IMR-90 (cell line): ENCODE measurements around the gene RPL27A. TPM values are rescaled to one million over a fixed set of nuclear protein-coding genes. Genes with fewer than 3 reads are reported as not detected.

Experiments used
- ATAC-seq: fragments of 200-7000 bp; cut with Tn5 transposase; 2 replicates; pipeline ENCODE4 v1.9.1; 2020; ENCODE audit warnings: low read depth, mild to moderate bottlenecking, moderate library complexity
- BruUV-seq: library from RNA; stranded (reverse); fragments of 400-500 nt; replicated peaks from 2 replicates; lab custom pipeline; 2021; lab: Mats Ljungman, UMichigan
- CTCF ChIA-PET: fragments of 300-600 bp; formaldehyde crosslinking; extraction: SDS; loops from one replicate; lab custom pipeline; 2021; ENCODE audit warnings: antibody characterized with exemption; lab: Yijun Ruan, JAX
- POLR2A ChIA-PET: fragments of 300-600 bp; sonication (Branson Sonifier 250); formaldehyde crosslinking; loops from one replicate; lab custom pipeline; 2022; ENCODE audit warnings: antibody characterized with exemption; ENCODE audit not compliant: unreplicated experiment; lab: Charles Lee
- DNase-seq: peaks from one replicate; pipeline ENCODE4 v3.0.0; 2013
- H2AFZ ChIP-seq: replicated peaks from 2 replicates; pipeline ENCODE3; 2013; ENCODE audit warnings: low read length, mild to moderate bottlenecking; ENCODE audit not compliant: poor library complexity
- H2AK5ac ChIP-seq: 2 replicates; pipeline ENCODE4 v1.6.1; 2013; ENCODE audit warnings: low read depth, low read length, inconsistent platforms
- H2AK9ac ChIP-seq: replicated peaks from 2 replicates; pipeline ENCODE3; 2013; ENCODE audit warnings: mild to moderate bottlenecking, low read depth, low read length, moderate library complexity; ENCODE audit not compliant: poor library complexity
- H2BK120ac ChIP-seq: 2 replicates; pipeline ENCODE4 v1.6.1; 2013; ENCODE audit warnings: low read depth, low read length, inconsistent platforms
- H2BK15ac ChIP-seq: 3 replicates; pipeline ENCODE4 v1.6.1; 2013; ENCODE audit warnings: low read depth, low read length, inconsistent platforms
- H2BK20ac ChIP-seq: 2 replicates; pipeline ENCODE4 v1.6.1; 2013; ENCODE audit warnings: low read depth, mild to moderate bottlenecking, inconsistent platforms, low read length, moderate library complexity
- H2BK5ac ChIP-seq: 2 replicates; pipeline ENCODE4 v1.6.1; 2013; ENCODE audit warnings: mild to moderate bottlenecking, low read depth, low read length, inconsistent platforms; ENCODE audit not compliant: poor library complexity, severe bottlenecking
- H3K14ac ChIP-seq: replicated peaks from 2 replicates; pipeline ENCODE4 v1.6.1; 2013; ENCODE audit warnings: low read depth, low read length, inconsistent platforms
- H3K18ac ChIP-seq: 2 replicates; pipeline ENCODE4 v1.6.1; 2013; ENCODE audit warnings: low read depth, low read length, control low read depth
- H3K23ac ChIP-seq: 2 replicates; pipeline ENCODE4 v1.6.1; 2013; ENCODE audit warnings: low read depth, low read length, inconsistent platforms
- H3K27ac ChIP-seq: 2 replicates; pipeline ENCODE4 v1.5.1; 2013; ENCODE audit warnings: mild to moderate bottlenecking, control low read depth, low read length; ENCODE audit not compliant: insufficient read depth
- H3K27me3 ChIP-seq: 2 replicates; pipeline ENCODE4 v1.6.1; 2013; ENCODE audit warnings: low read length; ENCODE audit not compliant: control insufficient read depth, insufficient read depth
- H3K36me3 ChIP-seq: 2 replicates; pipeline ENCODE4 v1.6.1; 2013; ENCODE audit warnings: low read length, mixed read lengths; ENCODE audit not compliant: control insufficient read depth, insufficient read depth
- H3K4ac ChIP-seq: 2 replicates; pipeline ENCODE4 v1.6.1; 2013; ENCODE audit warnings: low read depth, low read length, inconsistent platforms
- H3K4me1 ChIP-seq: 2 replicates; pipeline ENCODE4 v1.6.1; 2013; ENCODE audit warnings: low read length, mixed read lengths; ENCODE audit not compliant: control insufficient read depth, insufficient read depth
- H3K4me2 ChIP-seq: 2 replicates; pipeline ENCODE4 v1.6.1; 2013; ENCODE audit warnings: low read depth, mild to moderate bottlenecking, control low read depth, low read length, moderate library complexity
- H3K4me3 ChIP-seq: 2 replicates; pipeline ENCODE4 v1.5.1; 2013; ENCODE audit warnings: low read depth, mild to moderate bottlenecking, control low read depth, low read length, moderate library complexity; ENCODE audit not compliant: insufficient read depth
- H3K56ac ChIP-seq: 2 replicates; pipeline ENCODE4 v1.6.1; 2013; ENCODE audit warnings: low read length, inconsistent platforms; ENCODE audit not compliant: insufficient read depth; ENCODE audit errors: extremely low read depth
- H3K79me1 ChIP-seq, 2 experiments: 2 replicates each; pipeline ENCODE4 v1.6.1; 2013; ENCODE audit warnings: low read length in 2 of 2, inconsistent platforms in 1 of 2, low read depth in 1 of 2
- H3K9ac ChIP-seq: 2 replicates; pipeline ENCODE4 v1.6.1; 2013; ENCODE audit warnings: low read depth, low read length, control low read depth
- H3K9me1 ChIP-seq: 2 replicates; pipeline ENCODE4 v1.6.1; 2013; ENCODE audit warnings: low read length, inconsistent platforms; ENCODE audit not compliant: insufficient read depth
- H3K9me3 ChIP-seq: 2 replicates; pipeline ENCODE4 v1.6.1; 2013; ENCODE audit warnings: low read length; ENCODE audit not compliant: control insufficient read depth, insufficient read depth
- H4K20me1 ChIP-seq: 2 replicates; pipeline ENCODE4 v1.6.1; 2013; ENCODE audit warnings: low read length, inconsistent platforms; ENCODE audit not compliant: insufficient read depth
- H4K5ac ChIP-seq: 2 replicates; pipeline ENCODE4 v1.6.1; 2013; ENCODE audit warnings: mild to moderate bottlenecking, low read depth, low read length, control low read depth
- H4K8ac ChIP-seq, 2 experiments: 2 replicates each; pipeline ENCODE4 v1.6.1; 2013; ENCODE audit warnings: low read depth in 2 of 2, low read length in 2 of 2, control low read depth in 1 of 2, inconsistent platforms in 1 of 2
- H4K91ac ChIP-seq: 2 replicates; pipeline ENCODE4 v1.6.1; 2013; ENCODE audit warnings: low read depth, low read length, inconsistent platforms; ENCODE audit not compliant: insufficient read depth
- BHLHE40 ChIP-seq: fragments of 150-350 bp; IDR thresholded peaks from 2 replicates; pipeline ENCODE4 v1.6.1; 2016; ENCODE audit warnings: mild to moderate bottlenecking, low read depth, low read length
- CEBPB ChIP-seq: IDR thresholded peaks from 2 replicates; pipeline ENCODE4 v1.6.1; 2012; ENCODE audit warnings: low read depth, low read length, improper control_type of control experiment
- CHD1 ChIP-seq: IDR thresholded peaks from 2 replicates; pipeline ENCODE4 v1.6.1; 2012; ENCODE audit warnings: low read depth, low read length, improper control_type of control experiment
- CTCF ChIP-seq: conservative IDR thresholded peaks from 2 replicates; pipeline ENCODE4 v1.5.1; 2012; ENCODE audit warnings: mild to moderate bottlenecking, low read depth, low read length, improper control_type of control experiment
- ELK1 ChIP-seq: fragments of 150-350 bp; IDR thresholded peaks from 2 replicates; pipeline ENCODE4 v1.6.1; 2016; ENCODE audit warnings: low read depth, mild to moderate bottlenecking, low read length, moderate library complexity, borderline replicate concordance
- FOS ChIP-seq: fragments of 150-350 bp; IDR thresholded peaks from 2 replicates; pipeline ENCODE4 v1.6.1; 2016; ENCODE audit warnings: low read depth, low read length
- MAFK ChIP-seq: IDR thresholded peaks from 2 replicates; pipeline ENCODE4 v1.6.1; 2012; ENCODE audit warnings: low read depth, low read length, improper control_type of control experiment
- MAZ ChIP-seq: IDR thresholded peaks from 2 replicates; pipeline ENCODE4 v1.6.1; 2012; ENCODE audit warnings: low read depth, mild to moderate bottlenecking, low read length, improper control_type of control experiment, moderate library complexity, borderline replicate concordance
- MXI1 ChIP-seq: IDR thresholded peaks from 2 replicates; pipeline ENCODE4 v1.6.1; 2012; ENCODE audit warnings: low read depth, mild to moderate bottlenecking, low read length, moderate library complexity, borderline replicate concordance
- NFE2L2 ChIP-seq: fragments of 150-350 bp; IDR thresholded peaks from 2 replicates; pipeline ENCODE4 v1.6.1; 2016; ENCODE audit warnings: low read depth, mild to moderate bottlenecking, low read length
- POLR2A ChIP-seq: IDR thresholded peaks from 2 replicates; pipeline ENCODE4 v1.6.1; 2012; ENCODE audit warnings: mild to moderate bottlenecking, low read depth, low read length
- RAD21 ChIP-seq: IDR thresholded peaks from 2 replicates; pipeline ENCODE4 v1.6.1; 2012; ENCODE audit warnings: low read length, improper control_type of control experiment
- SMC3 ChIP-seq: fragments of 150-350 bp; IDR thresholded peaks from 2 replicates; pipeline ENCODE4 v1.6.1; 2016; ENCODE audit warnings: low read depth, mild to moderate bottlenecking, antibody characterized with exemption, low read length, moderate library complexity
- USF2 ChIP-seq: fragments of 150-350 bp; IDR thresholded peaks from 2 replicates; pipeline ENCODE4 v1.6.1; 2017; ENCODE audit warnings: mild to moderate bottlenecking, antibody characterized with exemption, low read length, low read depth
- WGBS, 2 experiments: methylation state at CpG; one replicate each; pipeline versions ENCODE4 v1.1.5 to v1.1.7; 2013; ENCODE audit warnings: missing lambda C conversion rate in 2 of 2; ENCODE audit not compliant: insufficient read length in 1 of 2; ENCODE audit errors: extremely low coverage in 2 of 2; 5-methylcytosine and 5-hydroxymethylcytosine counted together
- dilution Hi-C: fragments of 300-500 bp; cut with HindIII; formaldehyde crosslinking; loops from one replicate; pipeline ENCODE4 v1.14.3; 2018; ENCODE audit warnings: low sequenced_read_pairs; ENCODE audit not compliant: unreplicated experiment
- in situ Hi-C: fragments of 300-500 bp; cut with MboI; formaldehyde crosslinking; loops from 3 replicates; pipeline ENCODE4 v1.14.3; 2019; ENCODE audit warnings: low sequenced_read_pairs, inconsistent platforms, mixed read lengths
- intact Hi-C: fragments of 100-400 bp; cut with micrococcal nuclease; formaldehyde crosslinking; loops from 2 replicates; pipeline ENCODE4 v1.10.0; 2022
- polyA plus RNA-seq, 3 experiments: library from polyadenylated mRNA; depleted of rRNA; stranded (reverse); fragments of >200 nt; gene quantifications; 2 replicates each; pipeline ENCODE4 v1.2.3, GENCODE V29; 2012; ENCODE audit warnings: low replicate concordance in 1 of 3
- total RNA-seq: library from RNA; depleted of rRNA; stranded (reverse); fragments of >200 nt; gene quantifications from 2 replicates; pipeline ENCODE4 v1.2.3, GENCODE V29; 2012

RPL27A gene
- total and polyA plus RNA-seq, 2 of the 4 experiments (the other 2 are of a cell fraction) = 786 to 849 TPM

GRCh38 chr11:8685820-8686219 lies 3.2 kb downstream of the RPL27A start:
- Histone ChIP-seq H3K23ac (no peak overlapping the region), H2BK20ac (no peak overlapping the region), H3K79me1 (peaks cover 27 to 53% of the 10 kb centered on the region in 2 experiments), H3K14ac (no peak overlapping the region), H3K4me2 (no peak overlapping the region), H2AK5ac (no peak overlapping the region), H3K4ac (no peak overlapping the region), H3K9me3 (no peaks in the 10 kb centered on the region), H4K91ac (no peak overlapping the region), H3K27me3 (no peaks in the 10 kb centered on the region), H3K56ac (no peak overlapping the region), H4K20me1 (peaks cover 29% of the 10 kb centered on the region; the same call in 1 of the 2 replicates), H4K8ac (no peak overlapping the region), H3K4me3 (no peak overlapping the region), H3K27ac (no peak overlapping the region), H2BK15ac (no peak overlapping the region), H2AFZ (no peak overlapping the region), H3K36me3 (peaks cover 29% of the 10 kb centered on the region), H3K4me1 (peaks cover 7% of the 10 kb centered on the region), H3K18ac (no peak overlapping the region), H2BK120ac (no peak overlapping the region), H2AK9ac (no peak overlapping the region), H3K9ac (no peak overlapping the region), H4K5ac (no peak overlapping the region), H2BK5ac (no peak overlapping the region), H3K9me1 (no peaks in the 10 kb centered on the region; the same call in 1 of the 2 replicates)
- no peak for DNase-seq
- ChIA-PET POLR2A (no interaction called here), CTCF (no interaction called here)
- TF ChIP-seq CTCF (no peak), BHLHE40 (no peak), NFE2L2 (no peak), FOS (no peak), CEBPB (no peak), USF2 (no peak), POLR2A (no peak), SMC3 (no peak), ELK1 (no peak), MXI1 (no peak), RAD21 (no peak), MAFK (no peak), CHD1 (no peak), MAZ (no peak)
- in situ Hi-C loops (loop anchor here (25.0 kb wide), 1 partner anchor 451 kb away; no protein-coding TSS in a partner anchor), dilution Hi-C loops (no loop called here), intact Hi-C loops (loop anchor here (10.0 kb wide), 1 partner anchor 461 kb away; no protein-coding TSS in a partner anchor)
- no TSS peak for BruUV-seq
- ATAC-seq = no peak
- WGBS, 2 experiments = no CpG with 5 or more reads among the region's 2 CpGs
